HG03025 (cell line): ENCODE results near the gene KRTAP4-3.
"Not testable (repeated sequence)": the region's sequence is repeated elsewhere in the genome, so short reads cannot be mapped to it uniquely, and the experiment has no call there.

Source experiments
- ATAC-seq: cut with Tn5 transposase; IDR thresholded peaks from one replicate; pipeline ENCODE4 v1.9.1; 2021; ENCODE audit warnings: mild to moderate bottlenecking, moderate library complexity; ENCODE audit not compliant: unreplicated experiment, low FRiP score

KRTAP4-3 gene

DNA sequence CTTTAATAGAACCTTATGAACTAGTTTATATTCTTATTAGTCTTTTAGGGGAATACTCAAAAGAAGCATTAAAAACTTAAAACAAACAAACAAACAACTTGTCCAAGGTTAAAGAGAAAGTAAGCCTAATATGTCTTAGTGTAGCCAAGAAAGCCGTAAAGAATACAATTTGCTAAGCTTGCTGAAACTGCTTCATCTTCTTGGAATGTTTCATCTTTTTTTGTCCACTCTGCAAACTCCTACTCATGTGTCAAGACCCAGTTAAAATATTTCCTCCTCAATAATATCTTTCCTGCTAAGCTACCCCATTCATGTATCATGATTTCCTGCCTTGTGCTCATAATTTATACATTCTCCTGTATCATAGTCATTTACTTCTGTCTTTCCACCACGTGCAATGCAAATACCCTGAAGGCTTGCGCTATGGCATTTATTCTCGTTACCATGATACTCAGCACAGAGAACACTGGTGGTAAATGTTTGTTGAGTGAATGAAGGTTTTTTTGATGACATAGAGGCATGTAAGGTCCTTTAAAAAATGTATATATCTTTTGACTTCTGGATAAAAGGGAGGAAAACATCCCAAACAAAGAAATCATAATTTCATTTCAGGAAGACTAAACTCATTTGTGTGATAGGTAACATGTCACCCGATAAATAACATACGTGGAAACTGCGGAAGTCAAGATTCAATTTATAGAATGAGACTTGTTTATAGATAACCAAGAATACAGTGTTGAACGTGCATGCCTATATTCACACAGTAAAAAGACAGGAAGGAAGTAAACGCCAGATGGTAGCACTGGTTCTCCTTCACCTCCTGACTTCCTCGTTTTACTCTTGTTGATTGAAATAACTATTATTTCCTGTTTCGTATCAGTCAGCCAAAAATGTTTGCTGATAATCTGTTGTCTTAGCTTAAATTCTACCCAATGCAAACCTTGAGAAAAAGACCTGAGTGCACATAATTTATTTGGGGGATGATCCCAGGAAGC, 48.0 kb downstream of the KRTAP4-3 start:
- not testable (repeated sequence) for ATAC-seq

- no peak for ATAC-seq
Observed at GRCh38 chr17:41118721-41119120, 49.3 kb downstream of the KRTAP4-3 start.

DNA sequence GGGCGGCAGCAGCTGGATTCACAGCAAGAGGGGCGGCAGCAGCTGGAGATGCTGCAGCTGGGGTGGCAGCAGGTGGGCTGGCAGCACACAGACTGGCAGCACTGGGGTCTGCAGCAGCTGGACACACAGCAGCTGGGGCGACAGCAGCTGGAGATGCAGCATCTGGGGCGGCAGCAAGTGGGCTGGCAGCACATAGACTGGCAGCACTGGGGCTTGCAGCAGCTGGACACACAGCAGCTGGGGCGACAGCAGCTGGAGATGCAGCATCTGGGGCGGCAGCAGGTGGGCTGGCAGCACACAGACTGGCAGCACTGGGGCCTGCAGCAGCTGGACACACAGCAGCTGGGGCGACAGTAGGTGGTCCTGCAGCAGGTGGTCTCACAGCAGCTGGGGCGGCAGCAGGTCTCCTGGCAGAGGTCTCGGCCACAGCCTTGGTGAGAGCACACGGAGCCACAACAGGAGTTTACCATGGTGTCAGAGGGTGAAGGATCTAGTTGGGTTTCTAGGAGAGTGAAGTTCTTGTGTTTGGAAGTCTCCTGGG, 50.1 kb downstream of the KRTAP4-3 start, which contains the start of gene KRTAP4-11:
Gene KRTAP4-11 (minus strand): TSS at position 528 of the 541 bp plus-strand sequence. CDS start 58 bp downstream, at position 470.
- ATAC-seq, result not testable (repeated sequence)
